Epithelial cell of alveolus of lung (primary cell): ENCODE measurements around the gene CABLES1. TPM values are rescaled to one million over a fixed set of nuclear protein-coding genes. Genes with fewer than 3 reads are reported as not detected.

Experiments used
- total RNA-seq: library from RNA; depleted of rRNA; stranded (reverse); fragments of >200 nt; gene quantifications from 2 replicates; pipeline ENCODE4 v1.2.1, GENCODE V29; 2015

CABLES1 gene, protein sequence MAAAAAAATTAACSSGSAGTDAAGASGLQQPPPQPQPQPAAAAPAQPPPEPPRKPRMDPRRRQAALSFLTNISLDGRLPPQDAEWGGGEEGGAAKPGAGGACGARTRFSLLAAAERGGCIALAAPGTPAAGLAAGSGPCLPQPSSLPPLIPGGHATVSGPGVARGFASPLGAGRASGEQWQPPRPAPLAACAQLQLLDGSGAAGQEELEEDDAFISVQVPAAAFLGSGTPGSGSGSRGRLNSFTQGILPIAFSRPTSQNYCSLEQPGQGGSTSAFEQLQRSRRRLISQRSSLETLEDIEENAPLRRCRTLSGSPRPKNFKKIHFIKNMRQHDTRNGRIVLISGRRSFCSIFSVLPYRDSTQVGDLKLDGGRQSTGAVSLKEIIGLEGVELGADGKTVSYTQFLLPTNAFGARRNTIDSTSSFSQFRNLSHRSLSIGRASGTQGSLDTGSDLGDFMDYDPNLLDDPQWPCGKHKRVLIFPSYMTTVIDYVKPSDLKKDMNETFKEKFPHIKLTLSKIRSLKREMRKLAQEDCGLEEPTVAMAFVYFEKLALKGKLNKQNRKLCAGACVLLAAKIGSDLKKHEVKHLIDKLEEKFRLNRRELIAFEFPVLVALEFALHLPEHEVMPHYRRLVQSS
- total RNA-seq: 2.8 and 3.4 TPM in 2 replicates

DNA sequence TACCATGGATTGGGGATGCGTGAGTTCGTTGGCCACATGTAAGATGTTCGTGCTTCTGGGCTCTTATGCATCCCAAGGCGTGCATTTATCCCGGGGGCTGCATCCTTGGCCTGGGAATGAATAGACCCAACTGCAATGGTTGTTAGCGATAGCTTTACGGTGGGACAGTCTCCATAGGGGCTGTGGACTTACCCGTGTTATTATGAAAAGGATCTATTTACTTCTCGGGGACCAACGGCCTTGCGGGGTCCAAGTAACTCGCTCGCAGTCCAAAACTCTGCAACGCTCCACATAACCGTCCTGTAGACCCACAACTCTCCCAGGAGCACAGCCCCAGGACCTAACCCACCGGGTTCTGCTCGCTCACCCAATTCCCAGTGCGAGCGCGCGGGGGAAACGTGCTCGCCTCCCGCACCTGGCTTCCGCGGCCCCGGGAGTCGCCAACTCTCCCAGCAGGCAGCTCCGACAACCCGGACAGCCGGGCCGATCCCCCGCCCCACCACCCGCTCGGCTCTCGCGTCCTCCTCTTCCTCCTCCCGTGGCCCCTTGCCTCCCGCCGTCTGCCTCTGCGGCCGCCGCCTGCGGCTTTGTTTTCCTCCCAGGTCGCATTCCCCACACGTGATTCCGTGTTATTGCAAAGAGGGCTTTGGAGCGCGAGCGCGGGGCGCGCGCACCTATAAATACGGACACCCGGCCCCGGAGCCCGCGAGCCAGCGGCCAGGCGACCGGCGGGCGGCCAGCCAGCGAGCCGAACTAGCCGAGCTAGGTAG lies at the start of gene CABLES1:
CABLES1 (plus strand) TSS at position 706 of the 770 bp plus-strand sequence. CDS start 278 bp downstream, outside the sequence.

Other genes with a start within 250 kb of the CABLES1 start
- 14.8 and 30.9 TPM in 2 replicates for gene RBBP8, start 202.2 kb upstream of the CABLES1 start, total RNA-seq